Stomach (tissue), 4 donors: Measurements from ENCODE around the gene SURF6.

Experiments
- POLR2A ChIP-seq, 4 donors: fragments of 450-650 bp; IDR thresholded peaks; one replicate each; pipeline ENCODE4 v1.6.1; 2016; ENCODE audit warnings: antibody characterized with exemption in 4 of 4, control low read depth in 2 of 4, mild to moderate bottlenecking in 1 of 4, moderate library complexity in 1 of 4
- TF ChIP-seq, protein P1 (sequence below), 7 experiments: fragments of 450-650 bp in 4 of 7; fragments of 200-600 bp in 3 of 7; sonication (generic) in 3 of 7; IDR thresholded peaks; one replicate each; pipeline ENCODE4 v1.5.1; 2016 to 2019; ENCODE audit warnings: antibody characterized with exemption in 7 of 7, control low read depth in 2 of 7, mild to moderate bottlenecking in 1 of 7

DNA sequence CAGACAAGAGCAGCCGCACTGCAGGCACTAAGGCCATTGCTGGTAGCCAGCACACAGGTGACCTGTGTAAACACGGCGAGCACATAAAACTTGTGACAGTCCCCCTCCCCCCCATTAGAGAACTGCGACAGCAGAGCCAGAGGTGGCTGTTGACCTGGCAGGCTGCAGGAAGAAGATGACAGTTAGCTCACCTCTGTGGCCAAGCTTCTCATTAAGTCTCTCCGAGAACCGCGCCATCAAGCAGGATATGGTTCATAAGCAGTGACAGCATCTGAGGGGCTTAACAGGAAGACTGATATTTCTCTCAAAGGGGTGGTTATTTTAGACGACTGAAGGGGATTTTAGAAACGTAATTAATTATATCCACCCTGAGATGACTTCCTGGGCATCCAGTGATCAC, 34.7 kb upstream of the SURF6 start:
- TF ChIP-seq, protein P1, sequence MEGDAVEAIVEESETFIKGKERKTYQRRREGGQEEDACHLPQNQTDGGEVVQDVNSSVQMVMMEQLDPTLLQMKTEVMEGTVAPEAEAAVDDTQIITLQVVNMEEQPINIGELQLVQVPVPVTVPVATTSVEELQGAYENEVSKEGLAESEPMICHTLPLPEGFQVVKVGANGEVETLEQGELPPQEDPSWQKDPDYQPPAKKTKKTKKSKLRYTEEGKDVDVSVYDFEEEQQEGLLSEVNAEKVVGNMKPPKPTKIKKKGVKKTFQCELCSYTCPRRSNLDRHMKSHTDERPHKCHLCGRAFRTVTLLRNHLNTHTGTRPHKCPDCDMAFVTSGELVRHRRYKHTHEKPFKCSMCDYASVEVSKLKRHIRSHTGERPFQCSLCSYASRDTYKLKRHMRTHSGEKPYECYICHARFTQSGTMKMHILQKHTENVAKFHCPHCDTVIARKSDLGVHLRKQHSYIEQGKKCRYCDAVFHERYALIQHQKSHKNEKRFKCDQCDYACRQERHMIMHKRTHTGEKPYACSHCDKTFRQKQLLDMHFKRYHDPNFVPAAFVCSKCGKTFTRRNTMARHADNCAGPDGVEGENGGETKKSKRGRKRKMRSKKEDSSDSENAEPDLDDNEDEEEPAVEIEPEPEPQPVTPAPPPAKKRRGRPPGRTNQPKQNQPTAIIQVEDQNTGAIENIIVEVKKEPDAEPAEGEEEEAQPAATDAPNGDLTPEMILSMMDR (IDR thresholded peaks at IDR 0.05): no peak
- TF ChIP-seq POLR2A (IDR thresholded peaks at IDR 0.05): no peak
